Measurements from ENCODE around the gene ATXN7L2.

DNA sequence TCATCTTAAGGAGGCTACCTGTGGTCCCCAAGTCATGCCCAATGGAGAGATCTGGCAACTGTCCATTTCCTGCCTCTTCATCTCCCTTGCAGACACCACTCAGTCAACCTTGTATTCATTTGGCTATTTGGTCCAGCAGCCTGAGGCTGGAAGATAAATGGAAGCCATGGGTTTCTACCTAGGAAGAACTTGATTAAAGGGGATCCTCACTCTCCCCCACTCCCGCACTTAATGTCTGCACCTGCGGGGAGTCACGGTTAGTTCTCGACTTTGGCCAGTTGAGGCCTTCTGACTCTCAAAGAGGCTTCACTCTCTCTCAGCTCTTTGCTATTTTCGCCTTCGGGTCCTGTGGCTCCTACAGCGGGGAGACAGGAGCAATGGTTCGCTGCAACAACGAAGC is 8.4 kb upstream of the ATXN7L2 start:
- TF ChIP-seq EZH2 (optimal IDR thresholded peaks at IDR 0.05; ENCODE audit: low read depth, low read length): no peak
- TF ChIP-seq, protein P1, sequence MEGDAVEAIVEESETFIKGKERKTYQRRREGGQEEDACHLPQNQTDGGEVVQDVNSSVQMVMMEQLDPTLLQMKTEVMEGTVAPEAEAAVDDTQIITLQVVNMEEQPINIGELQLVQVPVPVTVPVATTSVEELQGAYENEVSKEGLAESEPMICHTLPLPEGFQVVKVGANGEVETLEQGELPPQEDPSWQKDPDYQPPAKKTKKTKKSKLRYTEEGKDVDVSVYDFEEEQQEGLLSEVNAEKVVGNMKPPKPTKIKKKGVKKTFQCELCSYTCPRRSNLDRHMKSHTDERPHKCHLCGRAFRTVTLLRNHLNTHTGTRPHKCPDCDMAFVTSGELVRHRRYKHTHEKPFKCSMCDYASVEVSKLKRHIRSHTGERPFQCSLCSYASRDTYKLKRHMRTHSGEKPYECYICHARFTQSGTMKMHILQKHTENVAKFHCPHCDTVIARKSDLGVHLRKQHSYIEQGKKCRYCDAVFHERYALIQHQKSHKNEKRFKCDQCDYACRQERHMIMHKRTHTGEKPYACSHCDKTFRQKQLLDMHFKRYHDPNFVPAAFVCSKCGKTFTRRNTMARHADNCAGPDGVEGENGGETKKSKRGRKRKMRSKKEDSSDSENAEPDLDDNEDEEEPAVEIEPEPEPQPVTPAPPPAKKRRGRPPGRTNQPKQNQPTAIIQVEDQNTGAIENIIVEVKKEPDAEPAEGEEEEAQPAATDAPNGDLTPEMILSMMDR (IDR thresholded peaks at IDR 0.05; ENCODE audit: low read length): no peak

Measured in MM.1S (cell line).